GM18907 (cell line): ENCODE measurements around the gene ZIC1.

Experiments used
- ATAC-seq: cut with Tn5 transposase; IDR thresholded peaks from one replicate; pipeline ENCODE4 v1.9.1; 2021; ENCODE audit warnings: mild to moderate bottlenecking, moderate library complexity; ENCODE audit not compliant: unreplicated experiment

Gene ZIC1

DNA sequence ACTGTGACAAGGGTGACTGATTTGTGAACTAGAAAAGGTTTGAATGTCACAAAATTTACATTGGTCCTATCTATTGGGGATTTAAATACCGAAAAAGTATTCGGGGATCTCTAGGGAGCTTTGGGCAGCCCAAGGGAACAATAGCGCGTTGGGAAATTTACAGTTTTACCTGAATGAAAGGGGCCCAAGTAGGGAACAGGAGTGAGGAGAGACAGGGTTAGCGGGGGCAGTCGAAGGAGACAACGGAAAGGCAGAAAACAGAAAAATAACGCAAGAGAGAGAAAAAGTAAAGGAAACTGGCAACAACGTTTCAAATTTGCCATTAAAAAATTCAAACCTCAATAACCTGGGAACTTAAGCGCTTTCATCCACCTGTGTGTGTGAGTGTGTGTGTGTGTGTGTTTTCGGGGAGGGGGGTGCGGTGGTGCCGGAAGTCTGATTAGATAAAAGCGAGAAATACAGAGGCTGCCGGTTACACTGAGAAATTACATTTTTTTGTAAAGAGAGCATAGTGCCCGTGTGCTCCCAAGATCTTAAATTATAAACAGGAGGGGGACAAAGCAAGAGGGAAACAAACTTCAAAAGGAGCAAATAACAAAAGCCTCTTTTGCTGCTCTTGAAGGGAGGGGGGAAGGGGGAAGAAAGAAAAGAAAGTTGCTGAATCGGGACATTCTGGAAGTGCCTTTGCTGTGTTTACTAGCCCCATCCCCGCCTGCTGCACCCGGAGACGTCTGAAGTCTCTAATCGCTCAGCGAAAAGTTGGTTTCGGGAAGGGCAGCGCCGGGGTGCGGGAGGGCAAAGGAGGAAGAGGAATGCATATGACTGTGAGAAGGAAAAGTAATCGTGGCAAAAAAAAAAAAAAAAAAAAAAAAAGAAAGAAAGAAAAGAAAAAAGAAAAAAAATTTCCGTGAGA lies 721 bp upstream of the ZIC1 start:
- no peak for ATAC-seq

DNA sequence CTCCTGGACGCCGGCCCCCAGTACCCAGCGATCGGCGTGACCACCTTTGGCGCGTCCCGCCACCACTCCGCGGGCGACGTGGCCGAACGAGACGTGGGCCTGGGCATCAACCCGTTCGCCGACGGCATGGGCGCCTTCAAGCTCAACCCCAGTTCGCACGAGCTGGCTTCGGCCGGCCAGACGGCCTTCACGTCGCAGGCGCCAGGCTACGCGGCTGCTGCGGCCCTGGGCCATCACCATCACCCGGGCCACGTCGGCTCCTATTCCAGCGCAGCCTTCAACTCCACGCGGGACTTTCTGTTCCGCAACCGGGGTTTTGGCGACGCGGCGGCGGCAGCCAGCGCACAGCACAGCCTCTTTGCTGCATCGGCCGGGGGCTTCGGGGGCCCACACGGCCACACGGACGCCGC lies 956 bp downstream of the ZIC1 start:
- no peak for ATAC-seq

DNA sequence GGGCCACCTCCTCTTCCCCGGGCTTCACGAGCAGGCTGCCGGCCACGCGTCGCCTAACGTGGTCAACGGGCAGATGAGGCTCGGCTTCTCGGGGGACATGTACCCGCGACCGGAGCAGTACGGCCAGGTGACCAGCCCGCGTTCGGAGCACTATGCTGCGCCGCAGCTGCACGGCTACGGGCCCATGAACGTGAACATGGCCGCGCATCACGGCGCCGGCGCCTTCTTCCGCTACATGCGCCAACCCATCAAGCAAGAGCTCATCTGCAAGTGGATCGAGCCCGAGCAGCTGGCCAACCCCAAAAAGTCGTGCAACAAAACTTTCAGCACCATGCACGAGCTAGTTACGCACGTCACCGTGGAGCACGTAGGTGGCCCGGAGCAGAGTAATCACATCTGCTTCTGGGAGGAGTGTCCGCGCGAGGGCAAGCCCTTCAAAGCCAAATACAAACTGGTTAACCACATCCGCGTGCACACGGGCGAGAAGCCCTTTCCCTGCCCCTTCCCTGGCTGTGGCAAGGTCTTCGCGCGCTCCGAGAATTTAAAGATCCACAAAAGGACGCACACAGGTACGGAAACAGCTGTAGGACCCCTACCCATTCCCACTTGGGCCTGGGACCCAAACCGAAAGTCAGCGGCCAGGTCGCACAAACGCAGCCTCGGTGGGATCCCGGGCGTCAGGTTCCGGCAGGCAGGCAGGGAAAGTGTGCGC lies 1.5 kb downstream of the ZIC1 start:
- ATAC-seq: no peak

DNA sequence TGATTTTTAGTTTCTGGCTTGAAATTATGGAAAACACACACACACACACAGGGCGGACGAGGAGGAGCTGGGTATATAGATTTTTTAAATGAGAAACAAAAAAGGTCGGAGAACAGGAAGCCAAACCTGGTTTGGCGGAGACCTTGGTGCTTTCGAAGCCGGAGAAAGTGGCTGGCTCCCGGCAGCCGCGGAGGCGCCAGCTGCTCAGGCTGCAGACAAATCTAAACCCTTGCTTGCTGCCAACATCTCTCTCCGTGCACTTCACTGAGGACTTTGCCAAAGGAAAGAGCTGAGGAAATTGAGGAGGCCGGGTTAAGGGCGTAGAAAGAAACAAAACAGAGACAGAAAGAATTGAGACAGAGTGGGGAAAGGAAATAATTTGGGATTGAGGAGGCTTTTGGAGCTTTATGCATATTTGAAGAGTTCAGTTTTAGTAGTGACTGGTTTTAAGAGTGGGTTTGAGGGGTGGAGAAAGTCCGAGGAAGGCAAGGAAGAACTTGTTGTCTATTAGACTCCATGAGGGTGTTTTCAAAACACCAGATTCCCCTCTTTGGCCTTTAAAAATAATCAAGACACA lies 2.2 kb downstream of the ZIC1 start:
- no peak for ATAC-seq

DNA sequence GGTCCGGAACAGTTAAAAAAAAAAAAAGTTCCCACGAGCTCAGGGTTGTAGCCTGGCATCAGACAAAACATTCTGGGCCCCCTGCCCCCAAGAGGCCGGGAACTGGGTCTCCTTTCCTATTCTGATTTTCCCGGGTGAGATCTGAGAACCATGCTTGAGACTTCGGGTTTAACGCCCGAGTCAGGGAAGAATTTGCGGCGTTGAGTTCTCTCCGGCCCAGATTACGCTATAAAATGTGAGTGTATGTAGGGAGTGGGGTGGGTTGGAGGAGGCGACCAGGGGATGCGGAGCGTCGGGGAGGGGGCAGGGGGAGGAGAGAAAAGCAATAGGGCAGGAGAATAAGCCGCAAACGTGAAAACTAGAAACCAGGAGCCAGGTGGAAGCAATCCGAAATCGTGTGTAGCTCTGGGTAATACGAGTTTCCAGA lies 2.7 kb downstream of the ZIC1 start:
- no peak for ATAC-seq

DNA sequence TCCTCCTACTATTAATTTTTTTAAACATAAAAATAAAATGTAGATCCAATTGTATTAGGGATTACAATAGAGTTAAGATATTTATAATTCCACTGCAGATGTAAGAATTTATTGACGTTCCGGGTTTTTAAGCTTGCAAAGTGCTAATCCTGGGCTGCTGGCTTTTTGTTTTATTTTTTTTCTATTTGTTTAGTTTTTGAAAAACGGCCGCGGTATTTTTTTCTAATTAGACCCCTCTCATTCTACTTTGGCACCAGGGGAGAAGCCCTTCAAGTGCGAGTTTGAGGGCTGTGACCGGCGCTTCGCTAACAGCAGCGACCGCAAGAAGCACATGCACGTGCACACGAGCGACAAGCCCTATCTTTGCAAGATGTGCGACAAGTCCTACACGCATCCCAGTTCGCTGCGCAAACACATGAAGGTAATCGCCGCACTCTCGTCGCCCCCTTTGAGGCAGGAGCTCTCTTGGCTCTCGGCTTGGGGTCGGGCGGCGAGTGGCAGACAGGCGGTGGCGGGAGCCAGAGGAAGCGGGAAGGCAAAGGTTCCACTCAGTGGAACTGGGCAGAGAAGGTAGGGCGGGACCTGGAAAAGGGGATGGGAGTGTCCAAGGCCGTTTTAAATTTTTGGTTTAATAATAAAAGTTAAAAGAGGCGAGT lies 3.2 kb downstream of the ZIC1 start:
- ATAC-seq: no peak

DNA sequence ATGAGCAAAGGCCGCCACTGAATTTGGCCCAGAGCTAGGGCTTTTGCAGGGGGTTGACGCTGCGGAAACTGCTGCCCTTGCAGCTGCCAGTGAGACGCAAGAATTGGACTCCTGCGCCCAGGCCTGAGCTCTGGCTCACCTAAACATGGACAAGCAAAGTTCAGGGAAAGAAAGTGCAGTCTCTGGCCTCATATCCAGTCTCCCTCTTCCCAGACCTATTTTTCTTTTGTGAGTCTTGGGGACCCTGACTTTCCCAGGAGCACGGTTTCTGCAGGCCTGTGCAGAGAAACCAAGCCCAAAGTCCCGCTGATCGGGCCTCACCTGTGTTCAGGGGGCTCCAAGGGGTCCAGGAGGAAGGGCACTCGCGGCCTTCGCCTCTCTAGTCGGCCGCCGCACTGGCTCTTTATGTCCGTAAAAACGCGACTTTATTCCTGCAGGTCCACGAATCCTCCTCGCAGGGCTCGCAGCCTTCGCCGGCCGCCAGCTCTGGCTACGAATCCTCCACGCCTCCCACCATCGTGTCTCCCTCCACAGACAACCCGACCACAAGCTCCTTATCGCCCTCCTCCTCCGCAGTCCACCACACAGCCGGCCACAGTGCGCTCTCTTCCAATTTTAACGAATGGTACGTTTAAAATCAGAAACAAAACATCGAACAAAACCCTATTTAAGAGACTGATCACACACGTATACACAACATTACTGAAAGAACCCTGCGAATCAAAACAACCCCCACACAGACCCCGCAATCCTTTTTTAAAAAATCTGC lies 3.9 kb downstream of the ZIC1 start:
- no peak for ATAC-seq

DNA sequence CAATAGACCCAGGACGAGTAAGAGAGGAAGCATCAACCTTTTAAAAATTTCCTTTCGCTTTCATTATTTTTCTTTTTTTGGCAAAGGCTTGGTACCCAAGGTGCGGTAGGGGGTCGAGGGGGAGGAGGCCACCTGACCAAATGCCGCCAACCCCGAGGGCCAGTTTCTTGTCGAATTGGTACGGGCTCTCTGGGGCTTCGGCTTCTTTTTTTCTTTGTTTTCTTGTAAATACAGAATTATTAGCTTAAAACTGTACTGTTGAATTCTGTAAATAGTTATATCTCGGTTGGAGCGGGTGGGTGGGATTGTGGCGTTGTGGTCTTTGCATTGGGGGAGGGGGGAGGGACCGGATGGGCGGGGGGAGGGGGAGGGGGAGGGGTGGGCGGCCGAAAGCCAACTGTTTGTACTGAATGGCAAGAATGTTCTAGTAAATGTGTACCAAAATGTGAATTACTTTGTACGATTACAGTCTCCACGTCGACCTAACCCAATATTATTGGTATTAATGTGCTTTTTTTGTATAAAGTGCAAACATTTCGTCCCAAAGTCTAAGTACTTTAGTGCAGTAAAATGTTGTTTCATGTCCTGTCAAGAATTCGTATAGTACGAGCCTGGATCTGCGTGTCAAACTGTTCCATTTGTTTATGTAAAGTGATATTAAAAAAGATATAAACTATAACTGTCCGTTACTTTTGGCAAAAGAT lies 4.7 kb downstream of the ZIC1 start:
- no peak for ATAC-seq

DNA sequence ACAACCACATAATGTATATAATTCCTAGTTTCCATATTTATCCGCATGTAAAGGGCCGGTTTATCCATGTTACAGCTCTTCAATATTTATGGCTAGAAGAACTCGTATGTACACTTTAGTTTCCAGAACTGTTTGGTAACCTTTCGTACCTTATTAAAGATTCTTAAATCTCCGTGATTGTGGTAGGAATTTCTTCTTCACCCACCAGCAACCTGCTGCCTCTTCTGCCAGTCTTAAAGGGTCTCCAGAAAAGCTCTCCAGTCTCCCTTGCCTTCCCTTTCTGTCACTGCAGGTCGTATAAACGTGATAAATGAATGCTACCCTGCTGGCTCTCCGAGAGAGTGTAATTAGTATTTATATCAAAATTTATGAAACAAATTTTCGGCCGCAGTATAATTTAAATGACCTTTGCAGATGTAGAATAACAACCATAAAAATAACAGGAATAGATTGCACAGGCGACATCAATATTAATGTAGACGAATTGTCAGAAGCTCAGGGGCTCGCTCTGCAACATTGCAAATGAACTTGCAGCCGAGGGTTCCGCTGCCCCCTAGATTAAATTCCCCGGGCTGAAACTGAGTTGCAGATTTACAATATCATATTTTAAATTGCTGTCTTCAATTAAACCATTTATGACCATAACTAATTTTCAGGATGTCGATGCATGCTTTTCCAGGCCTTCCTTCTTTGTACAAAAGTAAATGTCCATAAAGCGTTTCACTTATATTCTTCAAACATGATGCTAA lies 5.4 kb downstream of the ZIC1 start:
- no peak for ATAC-seq

DNA sequence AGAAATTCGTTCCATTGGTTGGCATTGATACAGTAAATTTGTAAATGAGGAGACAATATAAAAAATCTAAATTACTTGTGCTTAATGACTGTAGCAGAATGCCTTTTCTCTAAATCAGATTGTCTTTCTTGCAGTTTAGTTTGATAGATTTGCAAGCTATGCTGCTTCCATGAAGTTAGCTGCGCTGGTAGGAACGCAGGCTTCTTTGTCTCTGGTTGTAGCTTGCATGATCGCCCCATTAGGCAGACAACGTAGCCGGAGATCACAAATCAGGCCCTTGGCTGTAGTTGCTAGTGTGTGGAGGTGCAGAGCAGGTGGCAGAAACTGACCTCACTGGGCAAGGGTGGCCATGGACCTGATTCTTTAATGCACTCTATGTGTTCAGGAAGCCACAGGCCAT lies 6.1 kb downstream of the ZIC1 start:
- ATAC-seq: no peak

DNA sequence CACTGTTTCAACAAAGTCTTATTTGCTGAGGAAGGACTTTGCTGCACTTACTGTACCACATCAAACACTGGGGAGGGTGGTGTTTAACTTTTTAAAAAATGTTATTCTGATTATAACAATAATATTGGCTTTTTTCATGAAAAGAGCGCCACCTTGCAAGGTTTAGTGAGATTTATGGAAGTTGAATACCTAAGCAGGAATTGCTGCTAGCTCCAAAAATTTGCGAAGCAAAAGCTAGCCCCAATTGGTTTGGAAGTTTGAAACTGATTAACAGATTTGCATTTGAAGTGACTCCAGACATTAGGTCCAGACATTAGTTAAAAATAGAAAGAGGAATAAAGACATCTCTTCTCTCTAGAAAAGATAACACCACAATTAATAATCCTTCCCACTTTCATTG lies 6.7 kb downstream of the ZIC1 start:
- ATAC-seq: no peak

DNA sequence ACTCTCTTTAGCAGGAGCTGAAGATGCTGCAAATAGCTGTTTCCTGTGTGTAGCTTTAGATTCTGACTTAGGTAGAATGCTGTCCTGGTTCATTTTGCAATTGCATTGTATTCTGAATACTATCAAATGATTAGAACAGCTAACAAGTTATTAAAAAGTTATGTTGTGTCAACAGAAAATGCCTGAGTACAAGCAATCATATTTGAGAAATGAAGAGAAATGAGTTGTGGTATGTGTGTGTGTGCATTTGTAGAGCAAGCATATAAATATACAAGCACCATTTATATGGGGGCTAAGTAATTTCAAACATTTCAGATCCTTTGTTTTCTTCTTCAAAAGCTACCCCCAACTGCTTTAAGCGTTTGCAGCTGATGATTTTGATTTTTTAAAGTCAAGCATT lies 7.8 kb downstream of the ZIC1 start:
- ATAC-seq: no peak

DNA sequence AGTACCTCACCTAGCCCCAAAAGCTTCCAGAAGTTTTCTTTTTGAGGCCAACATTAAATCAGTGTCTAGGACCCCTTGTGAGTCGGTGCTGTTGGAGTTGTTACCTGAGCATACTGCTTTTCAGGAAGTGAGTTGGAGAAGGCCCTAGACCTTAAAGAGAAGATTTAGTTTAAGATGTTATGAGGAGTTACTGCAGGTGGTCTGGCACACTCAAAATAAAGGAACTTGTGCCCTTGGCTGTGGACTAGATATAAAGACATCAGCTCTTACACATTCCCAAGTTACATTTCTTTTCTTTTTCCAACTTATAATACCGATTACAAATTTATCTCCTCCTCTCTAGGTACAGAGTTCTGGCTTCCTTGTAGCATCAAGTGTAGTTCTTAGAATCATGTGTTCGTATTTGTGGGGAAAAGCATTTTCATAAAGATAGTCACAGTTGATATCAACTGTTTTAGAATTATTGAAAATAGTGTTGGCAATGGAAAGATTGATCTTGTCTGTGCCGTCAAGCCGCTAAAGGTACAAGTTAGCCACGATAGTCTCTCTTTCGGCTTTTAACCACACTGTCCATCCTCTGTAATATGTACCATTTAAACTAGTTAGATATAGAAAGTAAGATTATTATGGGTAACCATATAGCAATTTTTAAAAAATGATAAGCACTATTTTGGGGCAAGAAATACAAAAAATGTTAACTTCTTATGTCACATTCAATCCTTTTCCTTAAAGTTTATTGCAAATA lies 8.6 kb downstream of the ZIC1 start:
- ATAC-seq: no peak

DNA sequence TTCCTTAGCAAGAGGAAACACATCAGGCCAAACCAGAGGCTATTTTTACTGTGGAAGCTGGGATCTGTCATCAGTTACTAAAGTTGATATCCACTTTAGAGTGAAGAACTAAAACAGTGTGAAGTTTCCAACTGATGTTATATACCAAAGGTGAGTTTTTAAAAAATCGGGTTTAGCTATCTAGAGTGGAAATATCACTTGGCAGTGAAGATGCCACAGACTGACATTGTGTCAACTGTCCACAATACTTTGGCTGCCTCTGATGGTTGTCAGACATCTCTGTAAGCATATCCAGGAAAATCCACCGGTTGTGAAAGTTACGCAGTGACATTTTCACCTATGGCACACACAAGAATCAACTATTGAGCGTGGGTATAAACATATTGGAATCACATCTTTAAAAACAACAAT lies 9.2 kb downstream of the ZIC1 start:
- ATAC-seq: no peak

DNA sequence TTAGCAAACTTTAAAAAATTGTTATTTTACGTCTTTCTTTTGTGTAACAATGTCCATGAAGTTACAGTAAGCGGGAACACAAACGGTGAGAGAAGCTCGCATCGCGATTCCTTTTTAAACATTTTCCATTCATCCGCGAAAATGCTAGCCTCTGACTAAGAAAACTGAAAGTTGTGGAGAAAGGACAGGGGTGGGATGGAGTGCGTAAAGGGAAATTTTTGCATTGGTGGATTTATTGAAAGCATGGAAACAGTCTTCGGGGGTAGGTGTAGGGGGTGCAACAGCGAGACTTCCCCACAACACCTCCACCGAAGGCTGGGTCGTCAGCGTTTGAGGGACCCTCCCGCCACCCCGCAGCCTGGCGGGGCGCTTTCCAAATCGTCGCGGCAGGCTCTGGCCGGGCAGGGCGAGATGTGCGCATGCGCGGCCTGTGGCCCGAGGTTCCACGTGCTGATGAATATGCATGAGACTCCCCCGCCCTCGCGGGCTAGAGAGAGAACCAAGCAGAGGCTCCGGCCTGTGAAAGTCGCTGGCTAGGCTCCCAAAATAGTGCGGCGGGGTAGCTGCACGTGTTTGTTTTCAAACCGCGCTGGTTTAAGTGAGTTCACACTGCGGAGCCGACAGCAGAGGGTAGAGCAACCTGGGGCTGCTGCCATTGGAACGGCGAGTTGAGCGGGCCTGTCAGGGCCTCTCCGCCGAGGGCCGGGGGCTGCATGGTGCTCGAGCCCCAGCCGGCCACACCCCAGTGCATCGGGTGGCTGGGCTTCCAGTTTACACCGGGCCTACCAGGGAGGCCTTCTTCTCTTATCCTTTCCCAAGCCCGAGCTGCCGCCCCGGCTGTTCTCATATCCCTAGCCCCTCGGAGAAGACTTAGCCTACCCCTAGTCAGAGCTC lies 9.9 kb downstream of the ZIC1 start:
- no peak for ATAC-seq

DNA sequence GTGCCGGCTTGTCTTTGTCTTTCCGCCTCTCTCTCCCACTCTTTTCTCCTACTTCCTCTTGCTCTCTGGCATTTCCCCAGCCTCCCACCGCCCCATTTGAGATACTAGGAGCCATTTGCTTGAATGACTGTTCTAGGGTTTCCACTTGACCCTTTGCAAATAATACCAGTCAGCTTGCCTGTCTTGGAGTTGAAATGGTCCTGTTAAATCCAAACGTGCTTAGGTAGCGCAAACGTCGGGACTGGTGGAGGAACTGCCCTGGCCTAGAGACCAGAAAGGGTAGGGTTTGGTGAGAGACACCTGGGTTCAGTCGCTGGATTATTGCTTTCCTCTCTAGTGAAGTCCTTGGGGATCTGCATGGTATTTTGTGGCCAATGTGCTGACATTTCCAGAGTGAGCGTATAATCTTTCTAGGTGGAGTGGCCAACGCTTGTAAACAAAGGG lies 10.6 kb downstream of the ZIC1 start:
- no peak for ATAC-seq

DNA sequence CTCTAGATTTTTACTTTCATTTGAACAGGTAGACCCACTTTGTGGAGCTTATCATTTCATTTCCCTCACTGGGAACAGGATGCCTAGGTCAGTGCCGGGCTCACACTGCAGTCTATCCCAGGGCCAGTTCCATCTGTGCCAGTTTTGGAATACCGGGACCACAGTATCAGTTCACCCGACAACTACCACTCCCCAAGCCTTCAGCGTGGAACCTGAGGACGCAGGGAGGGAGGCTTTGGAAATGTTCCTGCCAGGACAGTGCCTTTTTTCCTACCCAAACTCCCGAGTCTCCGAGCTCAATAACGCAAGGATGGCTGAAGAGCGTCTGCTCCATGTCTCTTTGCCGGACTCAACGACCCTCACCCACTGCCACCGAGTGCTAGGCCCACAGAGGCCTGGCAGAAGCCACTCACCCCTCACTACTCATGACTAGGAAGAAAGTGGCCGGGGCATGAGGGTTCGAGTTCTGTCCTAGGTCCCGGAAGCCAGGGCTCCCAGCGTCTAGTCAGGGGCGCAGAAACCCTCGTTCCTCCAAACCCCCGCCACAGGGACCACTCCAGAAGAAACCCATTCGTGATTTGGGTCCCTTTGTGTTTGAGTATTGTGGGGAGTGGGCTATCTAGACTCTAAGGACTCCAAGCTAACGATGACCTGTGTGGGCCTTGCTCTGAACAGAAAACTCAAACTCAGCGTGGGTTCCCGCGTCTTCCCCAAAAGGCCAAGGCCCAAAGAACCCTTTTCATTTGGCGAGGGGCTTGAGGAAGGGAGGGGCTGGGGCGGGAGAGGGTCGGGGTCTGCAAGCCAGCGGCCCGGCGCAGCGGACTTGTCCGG lies 11.4 kb downstream of the ZIC1 start:
- ATAC-seq: no peak
